AG04450 (cell line): ENCODE measurements around the gene TDRD9. TPM values are rescaled to one million over a fixed set of nuclear protein-coding genes. Genes with fewer than 3 reads are reported as not detected.

ENCODE experiments used
- CTCF ChIA-PET: fragments of 300-600, 350-600 bp; formaldehyde crosslinking; extraction: SDS; loops from one replicate; lab custom pipeline; 2022; ENCODE audit warnings: antibody characterized with exemption, inconsistent platforms; lab: Charles Lee
- POLR2A ChIA-PET: fragments of 350-600 bp; formaldehyde crosslinking; extraction: SDS; loops from one replicate; lab custom pipeline; 2021; ENCODE audit warnings: antibody characterized with exemption, inconsistent platforms; lab: Yijun Ruan, JAX
- DNase-seq: peaks from one replicate; pipeline ENCODE4 v3.0.0-alpha.2; 2011; ENCODE audit warnings: low read depth, low spot score
- H3K27ac ChIP-seq: one replicate; pipeline ENCODE4 v1.5.1; 2012; ENCODE audit warnings: low read depth, low read length, control low read depth
- H3K27me3 ChIP-seq: one replicate; pipeline ENCODE4 v1.6.0; 2012; ENCODE audit warnings: low read length; ENCODE audit not compliant: control insufficient read depth, insufficient read depth
- H3K4me3 ChIP-seq: 2 replicates; pipeline ENCODE4 v1.5.1; 2011; ENCODE audit warnings: mild to moderate bottlenecking, low read depth, low read length, control low read depth
- H3K9me3 ChIP-seq: 2 replicates; pipeline ENCODE4 v1.5.1; 2012; ENCODE audit warnings: low read length; ENCODE audit not compliant: control insufficient read depth, insufficient read depth
- polyA plus RNA-seq: library from polyadenylated mRNA; depleted of rRNA; stranded (reverse); fragments of >200 nt; gene quantifications from 2 replicates; pipeline ENCODE4 v1.2.3, GENCODE V29; 2011
- TF ChIP-seq, protein P1 (sequence below): IDR thresholded peaks from 2 replicates; pipeline ENCODE4 v1.5.1; 2011; ENCODE audit warnings: low read depth, low read length, control low read depth, inconsistent platforms

Gene TDRD9
- polyA plus RNA-seq, 1 experiment: 0.05 TPM

DNA sequence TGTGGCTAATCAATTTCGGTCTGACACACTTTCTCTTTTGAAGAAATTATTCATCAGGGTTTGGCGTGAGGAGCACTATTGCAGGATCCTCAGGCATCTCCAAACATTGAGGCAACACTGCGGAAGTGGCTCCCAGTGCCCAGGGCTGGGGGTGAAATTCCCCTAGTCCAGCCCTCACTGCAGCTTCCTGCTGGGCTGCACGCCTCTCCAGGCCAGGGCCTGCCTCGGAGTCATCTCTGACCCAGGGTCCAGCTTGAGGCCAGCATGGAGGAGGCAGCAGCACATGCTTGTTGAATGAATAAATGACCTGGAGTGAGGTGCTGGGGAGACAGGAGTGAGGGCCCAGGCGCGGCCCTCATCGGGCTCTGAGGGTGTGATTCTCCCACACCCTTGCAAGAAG, 36.0 kb upstream of the TDRD9 start:
- H3K27me3 ChIP-seq: peaks cover 2% of the 10 kb centered on the region
- TF ChIP-seq, protein P1, sequence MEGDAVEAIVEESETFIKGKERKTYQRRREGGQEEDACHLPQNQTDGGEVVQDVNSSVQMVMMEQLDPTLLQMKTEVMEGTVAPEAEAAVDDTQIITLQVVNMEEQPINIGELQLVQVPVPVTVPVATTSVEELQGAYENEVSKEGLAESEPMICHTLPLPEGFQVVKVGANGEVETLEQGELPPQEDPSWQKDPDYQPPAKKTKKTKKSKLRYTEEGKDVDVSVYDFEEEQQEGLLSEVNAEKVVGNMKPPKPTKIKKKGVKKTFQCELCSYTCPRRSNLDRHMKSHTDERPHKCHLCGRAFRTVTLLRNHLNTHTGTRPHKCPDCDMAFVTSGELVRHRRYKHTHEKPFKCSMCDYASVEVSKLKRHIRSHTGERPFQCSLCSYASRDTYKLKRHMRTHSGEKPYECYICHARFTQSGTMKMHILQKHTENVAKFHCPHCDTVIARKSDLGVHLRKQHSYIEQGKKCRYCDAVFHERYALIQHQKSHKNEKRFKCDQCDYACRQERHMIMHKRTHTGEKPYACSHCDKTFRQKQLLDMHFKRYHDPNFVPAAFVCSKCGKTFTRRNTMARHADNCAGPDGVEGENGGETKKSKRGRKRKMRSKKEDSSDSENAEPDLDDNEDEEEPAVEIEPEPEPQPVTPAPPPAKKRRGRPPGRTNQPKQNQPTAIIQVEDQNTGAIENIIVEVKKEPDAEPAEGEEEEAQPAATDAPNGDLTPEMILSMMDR: no peak
- no peak for DNase-seq
- H3K9me3 ChIP-seq: peaks cover 7% of the 10 kb centered on the region
- ChIA-PET CTCF (interaction anchor here (4.7 kb wide), 1 partner anchor 9 kb away, joined by 19 read pairs; no protein-coding TSS in a partner anchor), POLR2A (interaction anchor here (0.6 to 0.7 kb wide), 2 partner anchors 24 to 81 kb away, joined by 3 to 8 read pairs; no protein-coding TSS in a partner anchor)
- no peak overlapping the region for H3K4me3 ChIP-seq
- H3K27ac ChIP-seq: no peak overlapping the region

DNA sequence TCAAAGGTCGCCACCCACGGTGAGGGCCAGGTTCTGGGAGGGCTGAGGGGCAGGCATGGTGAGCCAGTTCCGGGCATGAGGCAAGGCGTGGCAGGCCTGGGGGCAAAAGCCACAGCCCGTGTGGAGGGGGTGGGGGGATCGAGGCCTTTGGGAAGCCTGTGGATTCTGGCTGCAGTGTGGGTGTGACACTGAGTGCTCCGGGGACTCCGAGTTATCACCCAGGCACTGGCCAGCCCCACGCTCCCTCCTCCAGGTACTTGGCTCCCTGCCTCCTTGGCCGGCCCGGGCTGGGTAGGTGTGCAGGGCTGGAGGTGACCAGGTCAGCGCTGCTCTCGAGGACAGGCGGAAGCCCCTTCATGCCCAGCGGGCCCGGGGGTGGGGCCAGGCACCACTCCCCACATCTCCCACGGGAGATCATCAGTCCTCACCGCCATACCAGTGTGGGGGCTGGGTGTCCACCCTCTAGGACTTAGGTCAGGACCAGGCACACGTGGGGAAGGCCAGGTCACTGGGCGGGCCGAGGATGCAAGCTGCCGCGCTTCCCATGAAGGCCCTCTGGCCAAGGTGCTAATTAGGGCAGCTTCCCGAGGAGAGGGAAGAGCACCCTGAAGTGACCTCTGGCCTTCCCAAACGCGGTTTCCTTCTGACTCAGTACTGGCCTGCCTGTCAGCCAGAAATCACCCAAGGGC, 34.1 kb upstream of the TDRD9 start:
- no peak overlapping the region for H3K4me3 ChIP-seq
- TF ChIP-seq, protein P1: no peak
- POLR2A ChIA-PET: no interaction called here
- CTCF ChIA-PET: no interaction called here
- no peak for DNase-seq
- peaks cover 4% of the 10 kb centered on the region for H3K27me3 ChIP-seq
- no peak overlapping the region for H3K27ac ChIP-seq
- peaks cover 7% of the 10 kb centered on the region for H3K9me3 ChIP-seq

DNA sequence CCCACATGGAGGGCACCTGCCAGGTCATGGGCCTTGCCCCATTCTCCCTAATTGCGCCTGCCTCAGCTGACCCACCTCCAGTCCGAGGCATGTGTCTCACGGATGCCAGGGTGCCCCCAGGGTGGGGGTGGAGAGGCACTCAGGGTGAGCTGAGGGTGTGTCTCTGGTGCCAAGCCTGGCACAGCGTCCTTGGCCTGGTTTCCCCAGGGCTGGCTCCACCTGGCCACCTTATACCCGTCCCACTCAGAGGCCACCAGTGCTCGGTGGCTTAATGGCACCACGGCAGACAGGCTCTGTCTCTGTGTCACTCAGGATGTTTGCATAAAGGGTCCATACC, 33.6 kb upstream of the TDRD9 start:
- no peak overlapping the region for H3K27ac ChIP-seq
- DNase-seq: no peak
- CTCF ChIA-PET: no interaction called here
- POLR2A ChIA-PET: no interaction called here
- peaks cover 4% of the 10 kb centered on the region for H3K27me3 ChIP-seq
- TF ChIP-seq, protein P1: no peak
- H3K4me3 ChIP-seq: no peak overlapping the region
- peaks cover 7% of the 10 kb centered on the region for H3K9me3 ChIP-seq

DNA sequence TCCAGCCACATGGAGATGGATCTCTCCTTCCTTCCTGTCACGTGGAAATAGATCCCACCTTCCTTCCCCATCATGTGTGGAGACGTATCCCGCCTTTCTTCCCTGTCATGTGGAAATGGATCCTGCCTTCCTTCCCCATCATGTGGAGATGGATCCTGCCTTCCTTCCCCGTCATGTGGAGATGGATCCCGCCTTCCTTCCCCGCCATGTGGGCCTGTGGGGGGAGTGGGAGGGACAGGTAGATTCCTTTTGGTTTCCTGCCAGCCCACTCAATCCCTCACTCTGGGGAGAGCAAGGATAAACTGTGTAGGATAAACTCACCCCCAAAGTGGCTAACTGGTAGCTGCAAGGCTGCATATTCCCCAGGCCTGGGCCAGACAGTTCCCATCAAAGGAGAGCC, 31.7 kb upstream of the TDRD9 start:
- Histone ChIP-seq H3K9me3 (peaks cover 7% of the 10 kb centered on the region), H3K27me3 (peaks cover 4% of the 10 kb centered on the region), H3K4me3 (no peak overlapping the region), H3K27ac (no peak overlapping the region)
- POLR2A ChIA-PET: no interaction called here
- CTCF ChIA-PET: no interaction called here
- DNase-seq: no peak
- TF ChIP-seq, protein P1: no peak

DNA sequence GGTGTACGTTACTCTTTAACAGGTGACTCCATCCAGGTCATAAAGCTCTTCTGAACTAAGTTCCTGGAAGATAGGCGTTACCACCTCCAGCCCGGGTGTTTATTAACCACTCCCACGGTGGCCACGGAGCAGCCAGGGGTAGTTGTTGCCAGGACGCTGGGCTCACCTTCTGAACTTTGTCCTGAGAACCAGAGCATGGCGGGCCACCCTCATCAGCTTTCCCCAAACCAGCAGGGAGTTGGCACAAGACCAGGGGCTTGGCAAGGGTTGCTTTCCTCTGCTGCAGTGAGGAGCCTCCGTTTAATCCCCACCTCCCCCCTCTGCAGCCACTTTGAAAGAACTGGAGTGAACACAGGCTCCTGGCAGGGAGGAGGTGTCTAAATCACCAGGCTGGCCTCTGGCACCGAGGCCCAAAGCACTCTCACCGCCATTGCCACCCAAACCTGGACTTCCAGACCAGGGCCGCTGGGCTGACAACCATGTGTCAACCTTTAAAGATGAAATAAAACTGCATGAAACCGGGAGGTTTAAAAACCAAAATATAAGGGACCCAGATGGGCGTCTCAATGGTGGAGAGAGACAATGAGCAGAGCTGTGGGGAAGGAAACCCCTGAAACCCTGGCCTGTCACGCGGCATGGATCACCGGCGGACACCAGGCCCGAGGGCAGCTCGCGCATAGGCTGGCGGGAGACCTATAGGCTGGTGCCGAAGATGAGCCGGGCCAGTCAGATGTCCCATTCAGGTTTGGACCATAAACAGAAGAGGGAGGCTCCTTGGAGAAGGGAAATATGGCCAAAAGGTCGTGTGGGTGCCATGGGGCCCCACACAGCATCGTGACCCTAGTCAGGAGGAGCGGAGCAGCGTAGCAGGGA, 30.9 kb upstream of the TDRD9 start:
- TF ChIP-seq, protein P1: no peak
- CTCF ChIA-PET: no interaction called here
- H3K27ac ChIP-seq: no peak overlapping the region

More for the DNA sequence above, 30.9 kb upstream of the TDRD9 start:
- POLR2A ChIA-PET: no interaction called here
- Histone ChIP-seq H3K9me3 (peaks cover 7% of the 10 kb centered on the region), H3K4me3 (no peak overlapping the region), H3K27me3 (peaks cover 4% of the 10 kb centered on the region)
- DNase-seq: no peak
